Measurements from ENCODE around the gene DOC2A. TPM values are rescaled to one million over a fixed set of nuclear protein-coding genes. Genes with fewer than 3 reads are reported as not detected.

DOC2A gene
- total RNA-seq, 2 donors from 2014 or later = 6.2 to 9.9 TPM

GRCh38 chr16:29994600-29995323, 16.1 kb downstream of the DOC2A start:
- H3K36me3 Mint-ChIP-seq (ENCODE audit: low read depth) = peaks cover 40% of the 10 kb centered on the region
- H3K9me3 Mint-ChIP-seq = no peaks in the 10 kb centered on the region
- TF ChIP-seq, protein P1, sequence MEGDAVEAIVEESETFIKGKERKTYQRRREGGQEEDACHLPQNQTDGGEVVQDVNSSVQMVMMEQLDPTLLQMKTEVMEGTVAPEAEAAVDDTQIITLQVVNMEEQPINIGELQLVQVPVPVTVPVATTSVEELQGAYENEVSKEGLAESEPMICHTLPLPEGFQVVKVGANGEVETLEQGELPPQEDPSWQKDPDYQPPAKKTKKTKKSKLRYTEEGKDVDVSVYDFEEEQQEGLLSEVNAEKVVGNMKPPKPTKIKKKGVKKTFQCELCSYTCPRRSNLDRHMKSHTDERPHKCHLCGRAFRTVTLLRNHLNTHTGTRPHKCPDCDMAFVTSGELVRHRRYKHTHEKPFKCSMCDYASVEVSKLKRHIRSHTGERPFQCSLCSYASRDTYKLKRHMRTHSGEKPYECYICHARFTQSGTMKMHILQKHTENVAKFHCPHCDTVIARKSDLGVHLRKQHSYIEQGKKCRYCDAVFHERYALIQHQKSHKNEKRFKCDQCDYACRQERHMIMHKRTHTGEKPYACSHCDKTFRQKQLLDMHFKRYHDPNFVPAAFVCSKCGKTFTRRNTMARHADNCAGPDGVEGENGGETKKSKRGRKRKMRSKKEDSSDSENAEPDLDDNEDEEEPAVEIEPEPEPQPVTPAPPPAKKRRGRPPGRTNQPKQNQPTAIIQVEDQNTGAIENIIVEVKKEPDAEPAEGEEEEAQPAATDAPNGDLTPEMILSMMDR (conservative IDR thresholded peaks at IDR 0.05) = no peak
- Histone ChIP-seq H3K4me1 (ENCODE audit: control insufficient read depth, insufficient read depth, low read length) (no peaks in the 10 kb centered on the region), H3K9ac (ENCODE audit: extremely low read depth, low read length, poor library complexity, severe bottlenecking) (peak overlapping the region; percentile 93), H3K4me3 (ENCODE audit: low read length) (peak overlapping the region; percentile 98), H3K27ac (ENCODE audit: low read depth, low read length) (no peak overlapping the region), H3K36me3 (ENCODE audit: control insufficient read depth, insufficient read depth, low read length) (peaks cover 35% of the 10 kb centered on the region), H3K27me3 (ENCODE audit: control insufficient read depth, insufficient read depth, low read length, poor library complexity, severe bottlenecking) (no peaks in the 10 kb centered on the region), H3K9me3 (ENCODE audit: control insufficient read depth, low read length) (no peaks in the 10 kb centered on the region)
- DNase-seq = no peak
- no peaks in the 10 kb centered on the region for H3K27me3 Mint-ChIP-seq (ENCODE audit: insufficient read depth)
- H3K27ac Mint-ChIP-seq = peak overlapping the region; percentile 98
- peak overlapping the region; percentile 97 for H3K4me3 Mint-ChIP-seq
- 32 to 45% methylated on average over 12 to 24 of the region's 24 CpGs for WGBS, 2 experiments (ENCODE audit: insufficient coverage in 1 of 2, insufficient read length in 1 of 2)
- H3K4me1 Mint-ChIP-seq = peaks cover 7% of the 10 kb centered on the region

GRCh38 chr16:29993903-29994599, 16.8 kb downstream of the DOC2A start:
- Histone ChIP-seq H3K4me1 (ENCODE audit: control insufficient read depth, insufficient read depth, low read length) (no peaks in the 10 kb centered on the region), H3K27ac (ENCODE audit: low read depth, low read length) (no peak overlapping the region), H3K9me3 (ENCODE audit: control insufficient read depth, low read length) (no peaks in the 10 kb centered on the region), H3K4me3 (ENCODE audit: low read length) (no peak overlapping the region), H3K27me3 (ENCODE audit: control insufficient read depth, insufficient read depth, low read length, poor library complexity, severe bottlenecking) (no peaks in the 10 kb centered on the region), H3K9ac (ENCODE audit: extremely low read depth, low read length, poor library complexity, severe bottlenecking) (no peak overlapping the region), H3K36me3 (ENCODE audit: control insufficient read depth, insufficient read depth, low read length) (peaks cover 42% of the 10 kb centered on the region)
- TF ChIP-seq, protein P1 (conservative IDR thresholded peaks at IDR 0.05) = no peak
- peaks cover 40% of the 10 kb centered on the region for H3K36me3 Mint-ChIP-seq (ENCODE audit: low read depth)
- H3K9me3 Mint-ChIP-seq = no peaks in the 10 kb centered on the region
- no peak for DNase-seq
- H3K4me3 Mint-ChIP-seq = peak overlapping the region; percentile 97
- H3K4me1 Mint-ChIP-seq = peaks cover 7% of the 10 kb centered on the region
- no peak overlapping the region for H3K27ac Mint-ChIP-seq
- 94 to 98% methylated on average over 7 to 8 of the region's 9 CpGs for WGBS, 2 experiments (ENCODE audit: insufficient coverage in 1 of 2, insufficient read length in 1 of 2)
- H3K27me3 Mint-ChIP-seq (ENCODE audit: insufficient read depth) = no peaks in the 10 kb centered on the region

- H3K27me3 ChIP-seq (ENCODE audit: control insufficient read depth, insufficient read depth, low read length, poor library complexity, severe bottlenecking) = no peaks in the 10 kb centered on the region
- peaks cover 38% of the 10 kb centered on the region for H3K36me3 Mint-ChIP-seq (ENCODE audit: low read depth)
- no peaks in the 10 kb centered on the region for H3K27me3 Mint-ChIP-seq (ENCODE audit: insufficient read depth)
- WGBS, 2 experiments (ENCODE audit: insufficient coverage in 1 of 2, insufficient read length in 1 of 2) = 92 to 95% methylated on average over 19 to 25 of the region's 25 CpGs
- H3K9ac ChIP-seq (ENCODE audit: extremely low read depth, low read length, poor library complexity, severe bottlenecking) = no peak overlapping the region
- H3K4me3 Mint-ChIP-seq = no peak overlapping the region
- no peak for DNase-seq
- TF ChIP-seq, protein P1 (conservative IDR thresholded peaks at IDR 0.05) = no peak
- H3K4me1 Mint-ChIP-seq = peaks cover 7% of the 10 kb centered on the region
- H3K36me3 ChIP-seq (ENCODE audit: control insufficient read depth, insufficient read depth, low read length) = peaks cover 49% of the 10 kb centered on the region
- H3K4me1 ChIP-seq (ENCODE audit: control insufficient read depth, insufficient read depth, low read length) = no peaks in the 10 kb centered on the region
- no peak overlapping the region for H3K27ac Mint-ChIP-seq
- H3K9me3 Mint-ChIP-seq = no peaks in the 10 kb centered on the region
- H3K4me3 ChIP-seq (ENCODE audit: low read length) = no peak overlapping the region
- H3K9me3 ChIP-seq (ENCODE audit: control insufficient read depth, low read length) = no peaks in the 10 kb centered on the region
- no peak overlapping the region for H3K27ac ChIP-seq (ENCODE audit: low read depth, low read length)
Measured at GRCh38 chr16:29993191-29993902, 17.5 kb downstream of the DOC2A start.

All from endodermal cell (in vitro differentiated cells).